HG03354 (cell line): Measurements from ENCODE around the gene CELSR2.
"Not testable (repeated sequence)": the region's sequence is repeated elsewhere in the genome, so short reads cannot be mapped to it uniquely, and the experiment has no call there.

Source experiments
- ATAC-seq: cut with Tn5 transposase; IDR thresholded peaks from one replicate; pipeline ENCODE4 v1.9.1; 2021; ENCODE audit warnings: mild to moderate bottlenecking; ENCODE audit not compliant: unreplicated experiment, poor library complexity, severe bottlenecking

Gene CELSR2

GRCh38 chr1:109248797-109249629 is at the start of gene CELSR2:
CELSR2 (plus strand) TSS chr1:109249539; CDS start chr1:109250080, 541 bp downstream.
- peak; percentile 89 for ATAC-seq

GRCh38 chr1:109199710-109200109 is 49.6 kb upstream of the CELSR2 start:
- no peak for ATAC-seq

- no peak for ATAC-seq
Observed at GRCh38 chr1:109201123-109201703, 48.1 kb upstream of the CELSR2 start.

GRCh38 chr1:109204484-109204883 is 44.9 kb upstream of the CELSR2 start:
- ATAC-seq, result no peak

GRCh38 chr1:109206339-109206738 is 43.0 kb upstream of the CELSR2 start:
- ATAC-seq, result no peak

GRCh38 chr1:109207467-109208103 is 41.8 kb upstream of the CELSR2 start:
- ATAC-seq, result no peak

- ATAC-seq, result no peak
Observed at GRCh38 chr1:109208394-109208793, 40.9 kb upstream of the CELSR2 start.

- no peak for ATAC-seq
Observed at GRCh38 chr1:109208836-109209463, 40.4 kb upstream of the CELSR2 start.

GRCh38 chr1:109210058-109210457 is 39.3 kb upstream of the CELSR2 start:
- no peak for ATAC-seq

- ATAC-seq, result no peak
Observed at GRCh38 chr1:109213345-109213823, 36.0 kb upstream of the CELSR2 start.

GRCh38 chr1:109213824-109214693 is 35.3 kb upstream of the CELSR2 start, which contains the start of gene SARS1:
SARS1 (plus strand) TSS chr1:109213918; CDS start chr1:109213993, 75 bp downstream.
- ATAC-seq, result peak; percentile 87

- peak; percentile 33 for ATAC-seq
Observed at GRCh38 chr1:109214695-109215623, 34.4 kb upstream of the CELSR2 start.

- no peak for ATAC-seq
Observed at GRCh38 chr1:109216662-109217061, 32.7 kb upstream of the CELSR2 start.

GRCh38 chr1:109218516-109218915 is 30.8 kb upstream of the CELSR2 start:
- no peak for ATAC-seq

- ATAC-seq, result not testable (repeated sequence)
Observed at GRCh38 chr1:109221201-109221600, 28.1 kb upstream of the CELSR2 start.

- no peak for ATAC-seq
Observed at GRCh38 chr1:109225308-109225707, 24.0 kb upstream of the CELSR2 start.

GRCh38 chr1:109225711-109226445 is 23.5 kb upstream of the CELSR2 start:
- ATAC-seq, result no peak
